CD4-positive, alpha-beta T cell treated with Interleukin-21 for 1 hour (primary cell): Measurements from ENCODE around the gene SLC12A5.

ENCODE experiments used
- DNase-seq: peaks from one replicate; pipeline ENCODE4 v3.0.0-alpha.2; 2020

Gene SLC12A5

GRCh38 chr20:46030284-46031013 is 1.4 kb downstream of the SLC12A5 start:
- no peak for DNase-seq

GRCh38 chr20:46031014-46031569 is 2.1 kb downstream of the SLC12A5 start:
- DNase-seq, result no peak

- DNase-seq, result no peak
Measured at GRCh38 chr20:46031701-46032254, 2.8 kb downstream of the SLC12A5 start.

GRCh38 chr20:46034039-46034438 is 5.0 kb downstream of the SLC12A5 start:
- no peak for DNase-seq

GRCh38 chr20:46035253-46035652 is 6.2 kb downstream of the SLC12A5 start:
- no peak for DNase-seq

- DNase-seq, result no peak
Measured at GRCh38 chr20:46035713-46036112, 6.7 kb downstream of the SLC12A5 start.

- DNase-seq, result no peak
Measured at GRCh38 chr20:46036370-46036769, 7.4 kb downstream of the SLC12A5 start.

- DNase-seq, result no peak
Measured at GRCh38 chr20:46037036-46037435, 8.0 kb downstream of the SLC12A5 start.

GRCh38 chr20:46040902-46041535 is 12.0 kb downstream of the SLC12A5 start:
- DNase-seq, result no peak

GRCh38 chr20:46043556-46043955 is 14.5 kb downstream of the SLC12A5 start:
- no peak for DNase-seq

- no peak for DNase-seq
Measured at GRCh38 chr20:46044896-46045295, 15.9 kb downstream of the SLC12A5 start.

- no peak for DNase-seq
Measured at GRCh38 chr20:46046588-46047310, 17.7 kb downstream of the SLC12A5 start.

GRCh38 chr20:46047821-46048220 is 18.8 kb downstream of the SLC12A5 start:
- no peak for DNase-seq

- DNase-seq, result no peak
Measured at GRCh38 chr20:46049190-46049589, 20.2 kb downstream of the SLC12A5 start.

- DNase-seq, result no peak
Measured at GRCh38 chr20:46049815-46050214, 20.8 kb downstream of the SLC12A5 start.

- no peak for DNase-seq
Measured at GRCh38 chr20:46050444-46050843, 21.4 kb downstream of the SLC12A5 start.

GRCh38 chr20:46050885-46051284 is 21.9 kb downstream of the SLC12A5 start:
- no peak for DNase-seq

- DNase-seq, result no peak
Measured at GRCh38 chr20:46051556-46052308, 22.7 kb downstream of the SLC12A5 start.

- DNase-seq, result no peak
Measured at GRCh38 chr20:46053416-46053815, 24.4 kb downstream of the SLC12A5 start.

GRCh38 chr20:46054606-46055005 is 25.6 kb downstream of the SLC12A5 start:
- DNase-seq, result no peak

- no peak for DNase-seq
Measured at GRCh38 chr20:46055269-46055668, 26.3 kb downstream of the SLC12A5 start.

- DNase-seq, result no peak
Measured at GRCh38 chr20:46056027-46056833, 27.2 kb downstream of the SLC12A5 start.
